Measurements from ENCODE around the gene ITM2A.

GRCh38 chrX:79364306-79364705, 2.8 kb downstream of the ITM2A start:
- no peak for TF ChIP-seq CTCF (conservative IDR thresholded peaks at IDR 0.05)
- no peak for TF ChIP-seq EZH2 (IDR thresholded peaks at IDR 0.05; ENCODE audit: low read depth)
